Calu3 (cell line): ENCODE measurements around the gene ZBTB7B. TPM values are rescaled to one million over a fixed set of nuclear protein-coding genes. Genes with fewer than 3 reads are reported as not detected.

Experiments used
- BruUV-seq: library from RNA; stranded (reverse); fragments of 400-500 nt; replicated peaks from 2 replicates; lab custom pipeline; 2021; lab: Mats Ljungman, UMichigan
- CTCF ChIA-PET: fragments of 300-600 bp; sonication (Branson Sonifier 250); formaldehyde crosslinking; loops from one replicate; lab custom pipeline; 2022; ENCODE audit warnings: antibody characterized with exemption; lab: Charles Lee
- DNase-seq: peaks from one replicate; pipeline ENCODE4 v3.0.0; 2022
- H3K27ac Mint-ChIP-seq: one replicate; pipeline ENCODE4 v1.8.0; 2022; ENCODE audit warnings: mixed read lengths; ENCODE audit not compliant: unreplicated experiment
- H3K27me3 Mint-ChIP-seq: one replicate; pipeline ENCODE4 v1.8.0; 2022; ENCODE audit warnings: mixed read lengths; ENCODE audit not compliant: unreplicated experiment
- H3K36me3 Mint-ChIP-seq: one replicate; pipeline ENCODE4 v1.8.0; 2022; ENCODE audit warnings: mild to moderate bottlenecking, moderate library complexity, mixed read lengths; ENCODE audit not compliant: insufficient read depth, unreplicated experiment
- H3K4me1 Mint-ChIP-seq: one replicate; pipeline ENCODE4 v1.8.0; 2022; ENCODE audit warnings: mild to moderate bottlenecking, low read depth, mixed read lengths; ENCODE audit not compliant: unreplicated experiment
- H3K4me3 Mint-ChIP-seq: one replicate; pipeline ENCODE4 v1.8.0; 2022; ENCODE audit warnings: mild to moderate bottlenecking, low read depth, moderate library complexity, mixed read lengths; ENCODE audit not compliant: unreplicated experiment
- H3K9me3 Mint-ChIP-seq: one replicate; pipeline ENCODE4 v1.8.0; 2022; ENCODE audit warnings: low read depth, mixed read lengths; ENCODE audit not compliant: unreplicated experiment
- intact Hi-C: fragments of 100-400 bp; cut with micrococcal nuclease; formaldehyde crosslinking; loops from one replicate; pipeline ENCODE4 v1.10.0; 2022; ENCODE audit not compliant: unreplicated experiment
- total RNA-seq: library from RNA; stranded (reverse); gene quantifications from 2 replicates; pipeline ENCODE4 v1.2.3, GENCODE V29; 2022
- TF ChIP-seq, protein P1 (sequence below): fragments of 200-600 bp; IDR thresholded peaks from one replicate; pipeline ENCODE4 v1.8.0; 2022; ENCODE audit warnings: antibody characterized with exemption; ENCODE audit not compliant: unreplicated experiment

ZBTB7B gene
- total RNA-seq, 1 experiment from 2014 or later = 64.7 TPM

DNA sequence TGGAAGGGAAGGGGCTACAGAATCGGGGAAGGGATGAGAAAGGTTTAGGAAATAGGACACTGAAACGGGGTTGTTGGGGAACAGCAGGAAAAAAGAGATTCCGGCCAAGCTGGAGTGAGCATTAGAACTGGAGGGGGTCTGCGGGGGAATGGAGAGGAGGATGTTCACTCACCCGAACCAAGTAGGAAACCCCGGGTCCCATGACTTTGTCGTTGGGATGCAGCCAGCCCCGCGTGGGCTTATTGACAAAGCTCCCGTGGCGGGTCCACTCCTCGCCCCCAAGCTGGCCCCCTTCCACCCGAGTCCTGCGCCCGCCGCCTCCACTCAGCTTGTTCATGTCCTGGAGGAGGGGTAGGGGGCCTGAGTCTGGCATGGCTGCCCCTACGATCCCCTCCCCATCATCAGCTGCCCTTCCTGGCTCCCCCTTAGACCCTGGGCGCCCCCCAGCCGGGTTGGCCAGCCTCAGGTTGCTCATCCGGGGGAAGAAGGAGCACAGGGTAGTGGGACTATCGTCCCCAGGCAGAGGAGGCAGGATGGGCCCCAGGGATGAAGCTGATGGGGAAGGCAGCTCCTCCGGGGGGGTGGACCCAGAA is 32.6 kb upstream of the ZBTB7B start:
- H3K4me1 Mint-ChIP-seq = peaks cover 36% of the 10 kb centered on the region
- H3K36me3 Mint-ChIP-seq = peaks cover 36% of the 10 kb centered on the region
- H3K27me3 Mint-ChIP-seq = no peaks in the 10 kb centered on the region
- no peak for DNase-seq
- TF ChIP-seq, protein P1, sequence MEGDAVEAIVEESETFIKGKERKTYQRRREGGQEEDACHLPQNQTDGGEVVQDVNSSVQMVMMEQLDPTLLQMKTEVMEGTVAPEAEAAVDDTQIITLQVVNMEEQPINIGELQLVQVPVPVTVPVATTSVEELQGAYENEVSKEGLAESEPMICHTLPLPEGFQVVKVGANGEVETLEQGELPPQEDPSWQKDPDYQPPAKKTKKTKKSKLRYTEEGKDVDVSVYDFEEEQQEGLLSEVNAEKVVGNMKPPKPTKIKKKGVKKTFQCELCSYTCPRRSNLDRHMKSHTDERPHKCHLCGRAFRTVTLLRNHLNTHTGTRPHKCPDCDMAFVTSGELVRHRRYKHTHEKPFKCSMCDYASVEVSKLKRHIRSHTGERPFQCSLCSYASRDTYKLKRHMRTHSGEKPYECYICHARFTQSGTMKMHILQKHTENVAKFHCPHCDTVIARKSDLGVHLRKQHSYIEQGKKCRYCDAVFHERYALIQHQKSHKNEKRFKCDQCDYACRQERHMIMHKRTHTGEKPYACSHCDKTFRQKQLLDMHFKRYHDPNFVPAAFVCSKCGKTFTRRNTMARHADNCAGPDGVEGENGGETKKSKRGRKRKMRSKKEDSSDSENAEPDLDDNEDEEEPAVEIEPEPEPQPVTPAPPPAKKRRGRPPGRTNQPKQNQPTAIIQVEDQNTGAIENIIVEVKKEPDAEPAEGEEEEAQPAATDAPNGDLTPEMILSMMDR = no peak
- intact Hi-C loops = loop anchor here (5.0 kb wide), 1 partner anchor 92 kb away; the partner anchor contains the start of gene EFNA4
- CTCF ChIA-PET = interaction anchor here (0.8 to 1.1 kb wide), 2 partner anchors 9 to 49 kb away, joined by 3 to 4 read pairs; partner anchors contain the start of gene PYGO2
- H3K4me3 Mint-ChIP-seq = no peak overlapping the region
- no peaks in the 10 kb centered on the region for H3K9me3 Mint-ChIP-seq
- no TSS peak for BruUV-seq
- no peak overlapping the region for H3K27ac Mint-ChIP-seq

DNA sequence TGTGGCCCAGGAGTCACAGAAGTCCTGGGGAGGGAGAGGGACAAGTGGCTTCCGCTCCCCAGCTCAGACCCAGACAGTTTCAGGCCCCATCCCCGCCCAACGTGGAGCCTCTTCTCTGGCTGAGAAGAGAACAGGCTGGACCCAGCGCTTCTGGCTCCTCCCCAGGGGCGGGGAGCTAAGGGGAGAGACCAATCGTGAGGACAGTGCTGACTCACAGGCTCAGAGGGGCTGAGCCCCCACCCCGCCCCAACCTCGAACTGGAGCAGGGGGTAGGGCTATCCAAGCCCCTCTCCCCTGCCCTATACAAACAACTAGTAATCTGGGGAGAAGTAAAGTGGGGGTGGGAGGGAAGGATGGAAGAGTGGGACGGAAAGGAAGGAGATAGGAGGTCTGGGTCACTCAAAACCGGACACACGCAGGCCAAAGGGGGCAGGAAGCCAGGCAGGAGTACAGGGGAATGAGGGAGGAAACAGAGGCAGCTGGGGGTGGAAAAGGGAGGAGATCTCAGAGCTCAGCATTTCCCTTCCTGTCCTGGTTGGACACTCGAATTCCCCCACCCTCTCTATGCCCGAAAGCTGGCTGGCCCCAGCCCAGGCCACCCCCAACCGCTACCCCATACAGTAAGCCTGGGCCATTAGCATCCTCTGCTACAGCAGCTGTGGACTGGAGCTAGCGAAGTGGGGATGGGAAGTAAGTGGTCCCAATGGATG is 31.8 kb upstream of the ZBTB7B start, which contains the start of gene SHC1:
Gene SHC1, minus strand, starts transcription at position 117 of the 710 bp plus-strand sequence. CDS start 221 bp downstream, outside the sequence.
- H3K27me3 Mint-ChIP-seq = no peaks in the 10 kb centered on the region
- DNase-seq = peak; percentile 47
- H3K9me3 Mint-ChIP-seq = no peaks in the 10 kb centered on the region
- BruUV-seq = no TSS peak
- peaks cover 36% of the 10 kb centered on the region for H3K4me1 Mint-ChIP-seq
- peaks cover 28% of the 10 kb centered on the region for H3K36me3 Mint-ChIP-seq
- peak within 1 kb of the TSS; percentile 53 for H3K4me3 Mint-ChIP-seq
- TF ChIP-seq, protein P1 = no peak
- CTCF ChIA-PET = interaction anchor here (0.8 to 1.1 kb wide), 2 partner anchors 9 to 48 kb away, joined by 3 to 4 read pairs; partner anchors contain the start of gene PYGO2
- peak within 1 kb of the TSS; percentile 69 for H3K27ac Mint-ChIP-seq
- intact Hi-C loops = loop anchor here (5.0 kb wide), 1 partner anchor 92 kb away; the partner anchor contains the start of gene EFNA4

DNA sequence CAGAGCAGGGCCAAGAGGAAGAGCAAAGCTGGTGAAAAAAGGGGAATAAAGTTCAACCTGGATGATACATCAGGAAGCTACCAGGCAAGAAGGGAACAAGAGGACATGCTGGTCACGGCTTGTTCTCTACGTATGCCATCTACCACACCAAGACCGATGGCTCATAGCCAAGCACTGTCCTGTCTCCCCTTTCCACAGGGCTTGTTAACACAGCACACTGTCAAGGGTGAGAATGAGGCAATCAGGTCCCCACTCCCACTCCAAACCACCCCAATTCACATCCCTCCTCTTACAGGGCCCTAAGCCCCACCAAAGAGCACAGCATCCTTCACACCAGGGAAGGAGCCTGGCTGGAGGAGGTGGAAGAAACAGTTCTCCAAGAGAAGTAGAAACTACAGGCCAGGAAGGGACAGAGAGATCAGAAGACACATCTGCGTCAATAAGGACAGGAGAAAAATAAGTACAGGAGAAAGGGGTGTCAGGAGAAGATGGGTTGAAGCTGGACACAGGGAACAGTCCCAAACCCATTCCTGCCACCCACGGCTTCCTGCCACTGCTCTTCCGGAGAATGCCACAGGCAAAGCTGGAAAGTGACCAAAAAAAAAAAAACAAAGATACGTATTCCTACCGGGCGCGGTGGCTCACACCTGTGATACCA is 31.1 kb upstream of the ZBTB7B start:
- intact Hi-C loops = loop anchor here (5.0 kb wide), 1 partner anchor 91 kb away; the partner anchor contains the start of gene EFNA4
- CTCF ChIA-PET = interaction anchor here (0.7 to 1.8 kb wide), 5 partner anchors 10 to 269 kb away, joined by 4 to 12 read pairs (median 7); partner anchors contain the start of gene PYGO2

More for the DNA sequence above, 31.1 kb upstream of the ZBTB7B start:
- no peaks in the 10 kb centered on the region for H3K9me3 Mint-ChIP-seq
- peaks cover 36% of the 10 kb centered on the region for H3K4me1 Mint-ChIP-seq
- DNase-seq = no peak
- TF ChIP-seq, protein P1 = no peak
- no TSS peak for BruUV-seq
- peaks cover 24% of the 10 kb centered on the region for H3K36me3 Mint-ChIP-seq
- peak overlapping the region; percentile 53 for H3K4me3 Mint-ChIP-seq
- H3K27ac Mint-ChIP-seq = peak overlapping the region; percentile 69
- H3K27me3 Mint-ChIP-seq = no peaks in the 10 kb centered on the region
